Keratinocyte (primary cell): ENCODE measurements around the gene P2RY11. TPM values are rescaled to one million over a fixed set of nuclear protein-coding genes. Genes with fewer than 3 reads are reported as not detected.
A peak's percentile ranks its signal among the peaks of the same experiment; 100 is the strongest.

Source experiments
- DNase-seq: peaks from one replicate; pipeline ENCODE4 v3.0.0-alpha.2; 2011; ENCODE audit warnings: low read depth, missing footprints, low spot score
- FAIRE-seq: peaks from 2 replicates; lab custom pipeline; 2011; peaks lifted over from hg19 to GRCh38; lab: Jason Lieb, UNC
- H2AFZ ChIP-seq: 2 replicates; pipeline ENCODE4 v1.6.0; 2012; ENCODE audit warnings: low read length, control low read depth, inconsistent platforms; ENCODE audit not compliant: control insufficient read depth
- H3K27ac ChIP-seq: 2 replicates; pipeline ENCODE4 v1.5.1; 2011; ENCODE audit warnings: low read length; ENCODE audit not compliant: control insufficient read depth, insufficient read depth
- H3K27me3 ChIP-seq: 3 replicates; pipeline ENCODE4 v1.6.0; 2011; ENCODE audit warnings: low read length; ENCODE audit not compliant: control insufficient read depth, insufficient read depth; ENCODE audit errors: extremely low read depth
- H3K36me3 ChIP-seq, 2 experiments: 2 replicates in 1 of 2; 3 replicates in 1 of 2; pipeline ENCODE4 v1.5.1; 2011; ENCODE audit warnings: low read length in 2 of 2, mild to moderate bottlenecking in 1 of 2; ENCODE audit not compliant: control insufficient read depth in 2 of 2, insufficient read depth in 2 of 2; ENCODE audit errors: extremely low read depth in 1 of 2
- H3K4me1 ChIP-seq: 3 replicates; pipeline ENCODE4 v1.5.1; 2011; ENCODE audit warnings: low read length; ENCODE audit not compliant: control insufficient read depth, insufficient read depth; ENCODE audit errors: extremely low read depth
- H3K4me2 ChIP-seq: 3 replicates; pipeline ENCODE4 v1.6.0; 2011; ENCODE audit warnings: low read depth, low read length; ENCODE audit not compliant: control insufficient read depth, insufficient read depth; ENCODE audit errors: extremely low read depth
- H3K4me3 ChIP-seq, 3 experiments: fragments of 200-600 bp in 1 of 3; sonication (generic) in 1 of 3; 2 replicates in 2 of 3; 3 replicates in 1 of 3; pipeline ENCODE4 v1.5.1; 2011 to 2016; ENCODE audit warnings: low read length in 3 of 3, mild to moderate bottlenecking in 3 of 3, control low read depth in 2 of 3, inconsistent platforms in 1 of 3, low read depth in 1 of 3, mixed read lengths in 1 of 3, mixed run types in 1 of 3, moderate library complexity in 1 of 3; ENCODE audit not compliant: control insufficient read depth in 2 of 3, insufficient read depth in 2 of 3; ENCODE audit errors: extremely low read depth in 1 of 3
- H3K79me2 ChIP-seq: 2 replicates; pipeline ENCODE4 v1.6.0; 2012; ENCODE audit warnings: low read length; ENCODE audit not compliant: control insufficient read depth, insufficient read depth
- H3K9ac ChIP-seq: 3 replicates; pipeline ENCODE4 v1.6.0; 2011; ENCODE audit warnings: low read length; ENCODE audit not compliant: control insufficient read depth, insufficient read depth; ENCODE audit errors: extremely low read depth
- H3K9me1 ChIP-seq: 3 replicates; pipeline ENCODE4 v1.6.0; 2011; ENCODE audit warnings: low read length; ENCODE audit not compliant: control insufficient read depth, insufficient read depth; ENCODE audit errors: extremely low read depth
- H3K9me3 ChIP-seq: 2 replicates; pipeline ENCODE4 v1.5.1; 2012; ENCODE audit warnings: low read depth, low read length; ENCODE audit not compliant: control insufficient read depth
- H4K20me1 ChIP-seq: 3 replicates; pipeline ENCODE4 v1.6.0; 2011; ENCODE audit warnings: low read length; ENCODE audit not compliant: control insufficient read depth, insufficient read depth; ENCODE audit errors: extremely low read depth
- EZH2 ChIP-seq: IDR thresholded peaks from one replicate; pipeline ENCODE4 v1.6.1; 2012; ENCODE audit warnings: inconsistent platforms, mild to moderate bottlenecking, low read length, moderate library complexity
- dilution Hi-C: fragments of 300-500 bp; cut with MboI; formaldehyde crosslinking; loops from one replicate; pipeline ENCODE4 v1.7.0; 2020; ENCODE audit warnings: low sequenced_read_pairs; ENCODE audit not compliant: extremely low pct_ligation_motif_present
- polyA plus RNA-seq, 5 experiments: library from polyadenylated mRNA; depleted of rRNA in 3 of 5; stranded (reverse) in 3 of 5; stranded (forward) in 1 of 5; unstranded in 1 of 5; fragments of >200 nt; gene quantifications; 1 replicate in 1 of 5; 2 replicates in 3 of 5; 3 replicates in 1 of 5; pipeline versions ENCODE4 v1.2.1 to v1.2.3, GENCODE V29; 2011 to 2012; ENCODE audit warnings: missing spikeins in 2 of 5, low read depth in 1 of 5, low replicate concordance in 1 of 5
- TF ChIP-seq, protein P1 (sequence below), 3 experiments: IDR thresholded peaks in 1 of 3; conservative IDR thresholded peaks in 1 of 3; optimal IDR thresholded peaks in 1 of 3; 2 replicates in 2 of 3; 3 replicates in 1 of 3; pipeline versions ENCODE3 to v1.5.1; 2011; ENCODE audit warnings: low read length in 3 of 3, mild to moderate bottlenecking in 3 of 3, moderate library complexity in 2 of 3, control low read depth in 1 of 3, inconsistent platforms in 1 of 3; ENCODE audit not compliant: insufficient read depth in 2 of 3; ENCODE audit errors: extremely low read depth in 1 of 3

Gene P2RY11
- polyA plus RNA-seq, 1 donor (not counting 4 experiments of a cell fraction or from before 2014, with no cell fraction given): 3.2 TPM

DNA sequence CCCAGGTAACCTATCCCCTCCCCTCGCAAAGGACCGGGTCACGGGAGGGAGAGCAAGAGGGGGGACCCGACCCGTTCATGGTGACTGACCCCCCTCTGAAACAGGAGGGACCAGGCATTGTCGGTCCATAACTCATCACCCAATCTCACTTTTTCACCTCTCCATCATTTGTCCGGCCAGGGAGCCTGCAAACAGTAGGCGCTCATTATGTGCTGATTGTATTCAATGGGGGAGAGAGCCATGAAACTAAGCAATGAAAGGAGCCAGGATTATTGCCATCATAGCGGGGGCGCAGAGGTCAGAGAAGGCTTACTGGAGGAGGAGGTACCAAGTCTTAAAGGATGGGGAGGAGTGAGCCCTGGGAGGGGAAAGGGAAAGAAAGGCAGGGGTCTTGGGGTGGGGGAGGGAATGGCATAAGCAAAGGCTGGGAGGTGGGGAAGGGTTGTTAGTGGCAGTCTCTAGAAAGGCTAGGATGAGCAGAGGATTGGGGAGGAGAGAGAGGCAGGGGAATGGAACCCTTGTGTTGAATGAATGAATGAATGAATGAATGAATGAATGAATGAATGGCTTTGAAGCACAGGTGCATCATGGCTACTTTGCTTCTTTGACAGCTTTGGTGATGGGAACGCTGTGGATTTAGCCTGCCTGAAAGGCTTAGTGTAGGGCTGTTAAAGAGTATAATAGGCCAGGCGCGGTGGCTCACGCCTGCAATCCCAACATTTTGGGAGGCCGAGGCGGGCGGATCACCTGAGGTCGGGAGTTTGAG lies 24.0 kb upstream of the P2RY11 start:
- Histone ChIP-seq H3K4me1 (no peaks in the 10 kb centered on the region), H3K79me2 (no peaks in the 10 kb centered on the region), H2AFZ (no peak overlapping the region), H3K27me3 (no peaks in the 10 kb centered on the region), H3K9ac (no peak overlapping the region), H3K9me1 (no peaks in the 10 kb centered on the region), H3K27ac (no peak overlapping the region), H3K4me2 (peak overlapping the region; percentile 87), H3K4me3 (peak overlapping the region in 1 of 3 experiments; percentile 85), H3K9me3 (no peaks in the 10 kb centered on the region), H4K20me1 (no peaks in the 10 kb centered on the region), H3K36me3 (peaks cover 0 to 16% of the 10 kb centered on the region in 2 experiments)
- TF ChIP-seq, protein P1, sequence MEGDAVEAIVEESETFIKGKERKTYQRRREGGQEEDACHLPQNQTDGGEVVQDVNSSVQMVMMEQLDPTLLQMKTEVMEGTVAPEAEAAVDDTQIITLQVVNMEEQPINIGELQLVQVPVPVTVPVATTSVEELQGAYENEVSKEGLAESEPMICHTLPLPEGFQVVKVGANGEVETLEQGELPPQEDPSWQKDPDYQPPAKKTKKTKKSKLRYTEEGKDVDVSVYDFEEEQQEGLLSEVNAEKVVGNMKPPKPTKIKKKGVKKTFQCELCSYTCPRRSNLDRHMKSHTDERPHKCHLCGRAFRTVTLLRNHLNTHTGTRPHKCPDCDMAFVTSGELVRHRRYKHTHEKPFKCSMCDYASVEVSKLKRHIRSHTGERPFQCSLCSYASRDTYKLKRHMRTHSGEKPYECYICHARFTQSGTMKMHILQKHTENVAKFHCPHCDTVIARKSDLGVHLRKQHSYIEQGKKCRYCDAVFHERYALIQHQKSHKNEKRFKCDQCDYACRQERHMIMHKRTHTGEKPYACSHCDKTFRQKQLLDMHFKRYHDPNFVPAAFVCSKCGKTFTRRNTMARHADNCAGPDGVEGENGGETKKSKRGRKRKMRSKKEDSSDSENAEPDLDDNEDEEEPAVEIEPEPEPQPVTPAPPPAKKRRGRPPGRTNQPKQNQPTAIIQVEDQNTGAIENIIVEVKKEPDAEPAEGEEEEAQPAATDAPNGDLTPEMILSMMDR (optimal IDR thresholded peaks at IDR 0.05 in 1 of 3, IDR thresholded peaks at IDR 0.05 in 1 of 3, conservative IDR thresholded peaks at IDR 0.05 in 1 of 3; ENCODE audit: extremely low read depth in 1 of 3, insufficient read depth in 2 of 3, low read length in 3 of 3): no peak
- TF ChIP-seq EZH2: no peak
- DNase-seq (no peak), FAIRE-seq (no peak)
- dilution Hi-C loops: loop anchor here (25.0 kb wide), 1 partner anchor 150 kb away; the partner anchor contains the start of gene OLFM2

DNA sequence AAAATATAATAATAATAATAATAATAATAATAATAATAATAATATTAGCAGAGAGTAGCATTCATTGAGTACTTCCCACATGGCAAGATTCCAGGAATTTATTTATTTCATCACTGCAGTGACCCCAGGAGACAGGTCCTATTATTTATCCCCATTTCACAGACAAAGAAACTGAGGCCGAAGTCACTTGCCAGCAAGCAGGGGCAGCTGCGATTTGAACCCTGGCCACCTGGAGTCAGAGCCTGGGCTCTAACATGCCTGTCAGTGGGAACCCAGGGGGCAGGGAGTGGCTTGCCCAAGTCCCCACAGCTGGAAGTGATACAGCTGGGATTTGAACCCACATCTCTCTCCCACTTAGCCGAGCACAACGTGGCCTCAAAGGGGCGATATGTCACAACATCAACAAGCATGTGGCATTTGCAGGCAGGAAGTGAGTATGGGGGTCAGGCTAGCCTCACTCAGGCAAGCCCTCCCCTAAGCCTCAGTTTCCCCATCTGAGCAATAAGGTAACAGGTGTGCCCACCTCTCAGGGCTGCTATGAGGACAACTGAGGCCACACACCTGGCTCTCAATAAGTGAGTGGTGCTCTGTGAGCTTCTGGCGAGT lies 22.4 kb upstream of the P2RY11 start:
- Histone ChIP-seq H3K4me2 (no peak overlapping the region), H3K79me2 (no peaks in the 10 kb centered on the region), H3K9ac (no peak overlapping the region), H3K27ac (no peak overlapping the region), H3K4me1 (no peaks in the 10 kb centered on the region), H3K9me1 (no peaks in the 10 kb centered on the region), H3K4me3 (no peak overlapping the region), H4K20me1 (no peaks in the 10 kb centered on the region), H3K36me3 (peaks cover 0 to 21% of the 10 kb centered on the region in 2 experiments), H2AFZ (no peak overlapping the region), H3K9me3 (no peaks in the 10 kb centered on the region), H3K27me3 (no peaks in the 10 kb centered on the region)
- FAIRE-seq (no peak), DNase-seq (no peak)
- TF ChIP-seq, protein P1 (optimal IDR thresholded peaks at IDR 0.05 in 1 of 3, IDR thresholded peaks at IDR 0.05 in 1 of 3, conservative IDR thresholded peaks at IDR 0.05 in 1 of 3; ENCODE audit: extremely low read depth in 1 of 3, insufficient read depth in 2 of 3, low read length in 3 of 3): no peak
- TF ChIP-seq EZH2: no peak
- dilution Hi-C loops: loop anchor here (25.0 kb wide), 1 partner anchor 152 kb away; the partner anchor contains the start of gene OLFM2
